ENCODE data around the gene POPDC2.
"Not testable (repeated sequence)": the region's sequence is repeated elsewhere in the genome, so short reads cannot be mapped to it uniquely, and the experiment has no call there.

GRCh38 chr3:119678209-119678608, 17.8 kb upstream of the POPDC2 start:
- TF ChIP-seq, protein P1, sequence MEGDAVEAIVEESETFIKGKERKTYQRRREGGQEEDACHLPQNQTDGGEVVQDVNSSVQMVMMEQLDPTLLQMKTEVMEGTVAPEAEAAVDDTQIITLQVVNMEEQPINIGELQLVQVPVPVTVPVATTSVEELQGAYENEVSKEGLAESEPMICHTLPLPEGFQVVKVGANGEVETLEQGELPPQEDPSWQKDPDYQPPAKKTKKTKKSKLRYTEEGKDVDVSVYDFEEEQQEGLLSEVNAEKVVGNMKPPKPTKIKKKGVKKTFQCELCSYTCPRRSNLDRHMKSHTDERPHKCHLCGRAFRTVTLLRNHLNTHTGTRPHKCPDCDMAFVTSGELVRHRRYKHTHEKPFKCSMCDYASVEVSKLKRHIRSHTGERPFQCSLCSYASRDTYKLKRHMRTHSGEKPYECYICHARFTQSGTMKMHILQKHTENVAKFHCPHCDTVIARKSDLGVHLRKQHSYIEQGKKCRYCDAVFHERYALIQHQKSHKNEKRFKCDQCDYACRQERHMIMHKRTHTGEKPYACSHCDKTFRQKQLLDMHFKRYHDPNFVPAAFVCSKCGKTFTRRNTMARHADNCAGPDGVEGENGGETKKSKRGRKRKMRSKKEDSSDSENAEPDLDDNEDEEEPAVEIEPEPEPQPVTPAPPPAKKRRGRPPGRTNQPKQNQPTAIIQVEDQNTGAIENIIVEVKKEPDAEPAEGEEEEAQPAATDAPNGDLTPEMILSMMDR (IDR thresholded peaks at IDR 0.05), result not testable (repeated sequence)
- not testable (repeated sequence) for TF ChIP-seq FOXJ3 (CRISPR knock-in tag; IDR thresholded peaks at IDR 0.05); EZH2phosphoT487 (IDR thresholded peaks at IDR 0.05; ENCODE audit: borderline replicate concordance, low read depth); NRF1 (IDR thresholded peaks at IDR 0.05; ENCODE audit: low read depth, low read length); POLR2AphosphoS5 (IDR thresholded peaks at IDR 0.05; ENCODE audit: low read depth, low read length); RAD21 (IDR thresholded peaks at IDR 0.05; ENCODE audit: low read length); SMC3 (IDR thresholded peaks at IDR 0.05; ENCODE audit: low read depth, low read length)
